ENCODE measurements around the gene LMNA.

- TF ChIP-seq CTCF (IDR thresholded peaks at IDR 0.05; ENCODE audit: poor library complexity) (no peak), EZH2 (IDR thresholded peaks at IDR 0.05; ENCODE audit: borderline replicate concordance) (no peak), EZH2phosphoT487 (IDR thresholded peaks at IDR 0.05; ENCODE audit: low read depth, severe bottlenecking, unreplicated experiment) (no peak)
Observed at GRCh38 chr1:156157966-156158365, 43.5 kb downstream of the LMNA start.

All from hepatocyte (in vitro differentiated cells).